Ammon's horn (tissue), 1 donor: ENCODE measurements around the gene LRRTM4.
"Not testable (repeated sequence)": the region's sequence is repeated elsewhere in the genome, so short reads cannot be mapped to it uniquely, and the experiment has no call there.

Experiments
- DNase-seq: peaks from one replicate; pipeline ENCODE4 v3.0.0-alpha.2; 2016; ENCODE audit warnings: low spot score

Gene LRRTM4

DNA sequence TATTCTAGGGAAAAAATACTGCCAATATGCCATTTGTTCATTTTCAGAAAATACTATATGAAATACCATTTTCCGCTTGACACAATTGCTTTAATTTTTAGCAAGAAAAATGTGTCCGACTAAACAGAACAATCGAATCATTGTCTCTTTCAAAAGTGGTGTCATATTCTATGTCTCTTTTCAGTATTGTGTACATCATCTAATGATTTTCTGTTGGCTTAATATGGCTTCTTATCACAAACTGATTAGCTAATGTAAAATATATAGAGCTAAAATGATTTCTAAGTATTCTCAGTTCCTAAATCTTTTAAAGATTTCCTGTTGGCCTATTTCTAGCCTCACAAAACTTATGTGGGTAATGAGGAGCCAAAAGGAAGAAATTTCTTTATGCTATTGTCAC is 436.6 kb downstream of the LRRTM4 start:
- DNase-seq = no peak

GRCh38 chr2:77081597-77081996 is 440.6 kb downstream of the LRRTM4 start:
- no peak for DNase-seq

DNA sequence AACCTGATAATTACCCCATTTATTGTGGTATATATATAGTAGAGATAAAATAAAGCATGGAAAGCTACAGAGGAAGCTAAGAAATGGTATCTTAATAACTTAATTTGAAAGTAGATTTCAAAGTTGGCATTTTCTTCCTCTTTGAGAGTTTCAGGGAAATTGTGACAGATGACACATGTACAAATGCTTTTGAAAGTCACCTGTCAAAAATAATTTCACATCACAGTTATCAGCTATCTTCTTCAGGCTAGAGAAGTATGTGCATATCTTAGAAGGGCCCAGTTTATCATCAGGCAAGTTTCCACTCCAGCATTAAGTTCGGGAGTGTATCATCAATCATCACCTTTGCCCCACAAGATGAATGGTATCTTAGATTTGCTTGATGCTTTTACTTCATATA is 457.9 kb downstream of the LRRTM4 start:
- no peak for DNase-seq

DNA sequence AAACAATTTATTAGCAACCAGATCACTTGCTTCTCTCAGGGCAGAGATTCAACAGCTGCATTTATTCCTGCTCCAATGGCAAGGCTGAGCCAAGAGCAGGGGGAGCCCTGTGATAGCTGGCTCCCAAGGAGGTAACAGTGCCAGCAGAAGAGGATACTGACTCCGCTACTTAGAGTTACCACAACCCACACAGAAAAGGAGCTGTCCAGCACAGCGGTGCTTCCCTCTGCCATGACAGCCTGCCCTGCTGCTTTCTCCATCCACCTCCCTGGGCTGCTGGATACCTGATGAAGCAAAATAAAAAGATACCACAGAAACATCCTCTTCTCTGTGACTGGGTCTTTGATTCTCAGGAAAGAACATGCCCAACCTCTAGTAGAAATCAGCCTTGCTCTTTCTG is 467.2 kb downstream of the LRRTM4 start:
- DNase-seq = peak; percentile 6

- DNase-seq = no peak
Measured at GRCh38 chr2:77046339-77046738, 475.8 kb downstream of the LRRTM4 start.

GRCh38 chr2:77045456-77045855 is 476.7 kb downstream of the LRRTM4 start:
- not testable (repeated sequence) for DNase-seq

DNA sequence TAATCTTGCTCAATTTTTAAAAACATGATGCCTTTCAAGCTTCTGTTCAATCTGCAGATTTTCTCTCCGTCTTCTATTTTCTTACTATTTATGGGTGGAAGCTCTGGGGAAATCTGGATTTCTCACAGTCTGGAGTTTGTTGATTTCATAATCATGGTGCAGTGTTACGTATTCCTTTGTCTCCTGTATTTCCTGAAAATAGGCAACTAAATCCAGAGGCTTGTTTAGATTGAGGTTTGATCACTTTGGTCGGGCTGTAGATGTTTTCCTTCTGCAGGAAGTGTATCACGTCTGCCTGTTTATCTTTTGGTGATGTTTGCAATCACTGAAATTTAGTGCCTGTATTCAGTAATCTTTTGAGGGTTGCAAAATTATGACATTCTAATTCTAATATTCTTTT is 487.7 kb downstream of the LRRTM4 start:
- no peak for DNase-seq

- DNase-seq = not testable (repeated sequence)
Measured at GRCh38 chr2:77029237-77029636, 492.9 kb downstream of the LRRTM4 start.

- no peak for DNase-seq
Measured at GRCh38 chr2:77028032-77028600, 494.1 kb downstream of the LRRTM4 start.

GRCh38 chr2:77025714-77026113 is 496.5 kb downstream of the LRRTM4 start:
- DNase-seq = no peak

- DNase-seq = no peak
Measured at GRCh38 chr2:77021161-77021560, 501.0 kb downstream of the LRRTM4 start.

GRCh38 chr2:77018219-77018618 is 504.0 kb downstream of the LRRTM4 start:
- no peak for DNase-seq

DNA sequence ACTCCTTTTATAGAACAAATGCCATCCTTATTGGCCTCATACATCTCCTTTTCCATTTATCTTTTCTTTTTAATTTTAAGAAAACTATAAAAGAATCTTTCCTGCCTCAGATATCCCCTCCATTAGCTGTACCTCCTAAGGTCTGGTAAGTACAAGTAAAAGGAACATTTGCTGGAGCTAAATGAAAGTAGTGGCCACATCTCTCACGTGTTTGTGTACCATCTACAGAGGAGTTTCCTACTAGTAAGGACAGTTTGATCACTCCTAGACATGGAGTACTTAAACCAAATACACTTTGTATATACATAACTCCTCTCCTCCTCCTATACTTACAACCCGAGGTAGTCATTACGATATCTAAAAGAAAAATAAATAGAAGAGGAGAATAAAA is 504.8 kb downstream of the LRRTM4 start:
- no peak for DNase-seq

GRCh38 chr2:77016443-77017354 is 505.5 kb downstream of the LRRTM4 start:
- DNase-seq = no peak

- DNase-seq = no peak
Measured at GRCh38 chr2:77013953-77014352, 508.2 kb downstream of the LRRTM4 start.

DNA sequence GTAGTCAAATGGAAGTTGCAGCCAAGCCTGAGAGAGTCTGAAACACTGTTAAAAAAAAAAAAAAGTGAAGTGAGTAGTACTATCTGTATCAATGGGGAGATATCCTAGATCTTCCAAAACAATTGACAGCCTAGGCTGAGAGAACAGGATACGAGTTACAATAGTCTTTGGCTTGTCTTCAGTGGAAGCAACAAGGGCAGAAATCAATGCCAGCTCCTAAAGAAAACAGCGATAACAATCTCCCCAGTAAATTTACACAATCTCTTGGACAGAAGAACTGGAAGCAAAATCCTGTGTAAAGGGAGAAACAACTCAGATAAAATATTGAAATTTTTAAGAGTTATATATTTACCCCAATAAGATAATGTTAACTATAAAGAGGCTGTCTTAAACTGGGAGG is 508.7 kb downstream of the LRRTM4 start:
- DNase-seq = no peak

DNA sequence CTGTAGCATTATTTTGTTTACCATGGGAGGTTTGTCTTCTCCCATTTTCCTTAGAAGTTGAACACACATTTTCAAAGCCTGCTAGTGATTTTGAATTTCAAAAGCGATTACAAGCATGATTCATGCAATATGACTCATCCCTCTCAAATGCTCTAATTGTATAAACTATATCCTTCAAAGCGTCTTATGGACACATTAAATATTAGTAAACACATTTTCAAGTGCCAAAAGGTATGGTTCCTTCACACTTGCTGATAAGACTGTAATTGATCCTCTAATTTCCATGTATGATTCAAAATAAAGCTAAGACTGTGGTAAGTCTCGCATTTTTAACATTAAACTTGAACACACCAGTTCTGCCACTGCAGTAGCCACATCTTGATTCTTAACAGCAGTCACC is 512.9 kb downstream of the LRRTM4 start:
- DNase-seq = peak; percentile 5

DNA sequence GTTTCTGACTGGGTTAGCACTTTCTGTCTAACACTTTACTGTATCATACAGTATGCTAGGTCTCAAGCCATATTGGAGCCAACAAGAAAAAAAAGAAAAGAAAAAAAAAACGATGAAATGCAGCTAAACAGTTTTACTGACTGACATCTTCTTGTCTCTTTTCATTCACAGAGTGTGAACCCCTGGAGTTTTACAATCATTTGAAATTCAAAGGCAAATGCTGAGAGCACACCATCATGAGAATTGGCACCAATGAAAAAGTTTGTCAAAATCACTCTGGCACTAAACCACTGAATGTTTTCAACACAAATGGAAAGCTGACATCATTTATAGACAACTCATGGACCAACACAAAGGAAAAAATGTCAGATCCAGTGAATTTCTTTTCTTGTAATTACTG is 513.3 kb downstream of the LRRTM4 start:
- peak; percentile 18 for DNase-seq

DNA sequence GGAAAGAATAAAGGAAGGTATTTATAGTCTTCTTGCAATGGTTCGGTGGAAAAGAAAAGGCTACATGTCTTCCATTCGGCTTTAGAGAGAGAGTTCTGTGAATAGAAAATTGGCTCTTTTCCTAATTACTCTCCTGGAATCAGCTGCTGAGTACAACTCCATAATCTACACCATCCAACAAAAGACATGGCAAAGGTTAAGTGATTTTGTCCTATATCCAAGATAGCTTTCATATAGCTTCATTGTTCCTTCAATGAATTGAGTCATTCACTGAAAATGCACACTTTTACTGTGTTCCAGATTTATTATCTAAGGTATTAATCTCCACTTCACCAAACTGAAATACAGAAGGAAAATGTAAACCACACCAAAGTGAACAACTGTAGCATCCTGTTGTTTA is 514.5 kb downstream of the LRRTM4 start:
- no peak for DNase-seq

DNA sequence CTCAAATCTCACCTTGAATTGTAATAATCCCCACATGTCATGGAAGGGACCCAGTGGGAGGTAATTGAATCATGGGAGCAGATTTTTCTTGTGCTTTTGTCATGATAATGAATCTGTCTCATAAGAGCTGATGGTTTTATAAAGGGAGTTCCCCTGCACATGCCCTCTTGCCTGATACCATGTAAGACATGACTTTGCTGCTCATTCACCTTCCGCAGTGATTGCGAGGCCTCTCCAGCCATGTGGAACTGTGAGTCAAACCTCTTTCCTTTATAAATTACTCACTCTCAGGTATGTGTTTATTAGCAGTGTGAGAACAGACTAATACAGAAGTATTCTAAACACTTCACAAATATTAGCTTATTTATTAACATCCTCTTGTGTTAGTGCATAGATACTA is 516.7 kb downstream of the LRRTM4 start:
- DNase-seq = no peak

- DNase-seq = no peak
Measured at GRCh38 chr2:77001895-77002294, 520.3 kb downstream of the LRRTM4 start.

- DNase-seq = no peak
Measured at GRCh38 chr2:76998704-76999103, 523.5 kb downstream of the LRRTM4 start.

DNA sequence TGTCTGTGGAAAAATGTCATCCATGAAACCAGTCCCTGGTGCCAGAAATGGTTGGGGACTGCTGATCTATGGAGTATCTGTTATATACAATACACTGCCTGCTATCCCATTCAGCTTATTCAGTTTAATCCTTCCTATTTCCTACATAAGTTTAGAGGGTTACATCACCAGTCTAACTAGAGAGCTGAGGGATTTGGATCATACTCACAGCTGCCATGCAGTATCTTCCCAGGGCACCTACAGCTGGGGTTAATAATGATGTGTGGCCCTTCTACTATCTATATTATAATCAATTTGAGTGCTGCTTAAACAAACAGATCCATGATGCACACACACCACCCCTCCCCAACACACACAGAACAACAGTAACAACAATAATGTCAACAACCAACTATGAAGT is 524.0 kb downstream of the LRRTM4 start:
- no peak for DNase-seq

DNA sequence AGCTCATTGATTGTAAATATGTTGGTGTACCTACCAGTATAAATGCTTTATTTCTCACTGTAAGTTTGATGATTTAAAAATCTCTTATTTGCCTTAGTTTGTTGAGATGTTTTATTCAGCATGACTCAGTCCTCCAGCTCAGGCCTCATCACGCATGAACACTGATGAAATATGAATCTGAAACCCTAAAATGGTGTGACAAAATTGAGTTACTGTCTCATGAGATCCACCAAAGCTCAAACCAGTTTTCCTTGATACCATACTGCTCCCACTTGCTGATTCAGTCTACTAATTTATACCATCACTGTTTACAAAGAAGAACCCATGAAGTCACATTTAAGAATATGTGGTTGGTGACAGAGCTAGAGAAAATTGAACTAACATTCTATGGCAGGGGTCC is 524.9 kb downstream of the LRRTM4 start:
- no peak for DNase-seq
